ENCODE results near the gene MYL6. TPM values are rescaled to one million over a fixed set of nuclear protein-coding genes. Genes with fewer than 3 reads are reported as not detected.

Gene MYL6
- total and polyA plus RNA-seq, 9 of the 15 experiments (the other 6 are each of a cell fraction or from before 2014, with no cell fraction given) = 557 to 1,664 (median 958) TPM

DNA sequence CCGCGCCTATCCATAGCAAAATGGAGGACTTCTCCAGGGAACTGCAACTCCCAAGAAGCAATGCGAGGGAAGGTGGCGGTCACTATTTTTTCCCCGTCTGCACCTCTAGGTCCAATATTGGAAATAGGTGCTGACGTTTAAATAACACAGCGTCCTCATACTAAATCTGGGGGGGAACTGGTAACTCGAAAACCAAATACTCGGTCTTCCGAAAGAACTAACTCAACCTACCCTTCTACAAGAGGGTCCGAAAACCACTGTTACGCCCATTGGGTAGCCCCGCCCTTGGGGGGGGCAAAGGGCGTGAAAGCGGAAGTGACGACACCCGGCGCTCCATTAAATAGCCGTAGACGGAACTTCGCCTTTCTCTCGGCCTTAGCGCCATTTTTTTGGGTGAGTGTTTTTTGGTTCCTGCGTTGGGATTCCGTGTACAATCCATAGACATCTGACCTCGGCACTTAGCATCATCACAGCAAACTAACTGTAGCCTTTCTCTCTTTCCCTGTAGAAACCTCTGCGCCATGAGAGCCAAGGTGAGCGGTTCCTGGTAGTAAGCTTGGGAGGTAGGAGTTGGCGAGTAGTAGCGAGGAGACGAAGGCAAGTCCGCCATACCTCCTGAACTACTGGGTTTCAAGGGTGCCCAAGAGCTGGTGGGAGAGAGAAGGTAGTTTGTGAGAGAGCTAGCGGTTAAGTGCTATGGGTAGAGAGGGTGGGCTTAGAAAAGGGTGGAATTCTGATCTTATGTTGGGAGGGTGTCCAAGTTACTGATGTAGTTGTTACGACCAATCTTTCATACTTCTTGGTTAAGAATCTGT is 41.7 kb upstream of the MYL6 start, which contains the start of gene RPL41 (continued):
- TF ChIP-seq CCAR2 (IDR thresholded peaks at IDR 0.05; ENCODE audit: low read depth, low read length) = no peak
- no peak for TF ChIP-seq ZNF23 (CRISPR knock-in tag; IDR thresholded peaks at IDR 0.05)
- peak; percentile 76 to 83; a peak in 2 of 4 replicates for TF ChIP-seq CSDE1 (IDR thresholded peaks at IDR 0.05)
- peak; percentile 70 for TF ChIP-seq JUN (IDR thresholded peaks at IDR 0.05; ENCODE audit: borderline replicate concordance, low read depth, low read length)
- TF ChIP-seq JUN (CRISPR knock-in tag; IDR thresholded peaks at IDR 0.05; ENCODE audit: borderline replicate concordance) = no peak
- TF ChIP-seq, protein P1, sequence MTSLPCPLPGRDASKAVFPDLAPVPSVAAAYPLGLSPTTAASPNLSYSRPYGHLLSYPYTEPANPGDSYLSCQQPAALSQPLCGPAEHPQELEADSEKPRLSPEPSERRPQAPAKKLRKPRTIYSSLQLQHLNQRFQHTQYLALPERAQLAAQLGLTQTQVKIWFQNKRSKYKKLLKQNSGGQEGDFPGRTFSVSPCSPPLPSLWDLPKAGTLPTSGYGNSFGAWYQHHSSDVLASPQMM (CRISPR knock-in tag; IDR thresholded peaks at IDR 0.05) = no peak
- TF ChIP-seq BRD9 (IDR thresholded peaks at IDR 0.05; ENCODE audit: low read depth, partially characterized antibody) = peak; percentile 100
- peak; percentile 61; the same call in 1 of the 2 replicates for TF ChIP-seq RFX7 (CRISPR knock-in tag; IDR thresholded peaks at IDR 0.05)
- TF ChIP-seq CBX8 (IDR thresholded peaks at IDR 0.05; ENCODE audit: borderline replicate concordance, extremely low read depth, low read depth, low read length, poor library complexity, severe bottlenecking) = no peak
- peak; percentile 73; the same call in 1 of the 2 replicates for TF ChIP-seq OTX1 (CRISPR knock-in tag; IDR thresholded peaks at IDR 0.05)
- TF ChIP-seq, protein P2, sequence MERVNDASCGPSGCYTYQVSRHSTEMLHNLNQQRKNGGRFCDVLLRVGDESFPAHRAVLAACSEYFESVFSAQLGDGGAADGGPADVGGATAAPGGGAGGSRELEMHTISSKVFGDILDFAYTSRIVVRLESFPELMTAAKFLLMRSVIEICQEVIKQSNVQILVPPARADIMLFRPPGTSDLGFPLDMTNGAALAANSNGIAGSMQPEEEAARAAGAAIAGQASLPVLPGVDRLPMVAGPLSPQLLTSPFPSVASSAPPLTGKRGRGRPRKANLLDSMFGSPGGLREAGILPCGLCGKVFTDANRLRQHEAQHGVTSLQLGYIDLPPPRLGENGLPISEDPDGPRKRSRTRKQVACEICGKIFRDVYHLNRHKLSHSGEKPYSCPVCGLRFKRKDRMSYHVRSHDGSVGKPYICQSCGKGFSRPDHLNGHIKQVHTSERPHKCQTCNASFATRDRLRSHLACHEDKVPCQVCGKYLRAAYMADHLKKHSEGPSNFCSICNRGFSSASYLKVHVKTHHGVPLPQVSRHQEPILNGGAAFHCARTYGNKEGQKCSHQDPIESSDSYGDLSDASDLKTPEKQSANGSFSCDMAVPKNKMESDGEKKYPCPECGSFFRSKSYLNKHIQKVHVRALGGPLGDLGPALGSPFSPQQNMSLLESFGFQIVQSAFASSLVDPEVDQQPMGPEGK (CRISPR knock-in tag; IDR thresholded peaks at IDR 0.05; ENCODE audit: borderline replicate concordance) = no peak
- TF ChIP-seq, protein P3, sequence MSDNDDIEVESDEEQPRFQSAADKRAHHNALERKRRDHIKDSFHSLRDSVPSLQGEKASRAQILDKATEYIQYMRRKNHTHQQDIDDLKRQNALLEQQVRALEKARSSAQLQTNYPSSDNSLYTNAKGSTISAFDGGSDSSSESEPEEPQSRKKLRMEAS (CRISPR knock-in tag; IDR thresholded peaks at IDR 0.05) = peak; percentile 41; the same call in 1 of the 2 replicates
- TF ChIP-seq PRPF4 (IDR thresholded peaks at IDR 0.05; ENCODE audit: insufficient read depth, low read depth, low read length, poor library complexity, severe bottlenecking) = no peak
- TF ChIP-seq, protein P4, sequence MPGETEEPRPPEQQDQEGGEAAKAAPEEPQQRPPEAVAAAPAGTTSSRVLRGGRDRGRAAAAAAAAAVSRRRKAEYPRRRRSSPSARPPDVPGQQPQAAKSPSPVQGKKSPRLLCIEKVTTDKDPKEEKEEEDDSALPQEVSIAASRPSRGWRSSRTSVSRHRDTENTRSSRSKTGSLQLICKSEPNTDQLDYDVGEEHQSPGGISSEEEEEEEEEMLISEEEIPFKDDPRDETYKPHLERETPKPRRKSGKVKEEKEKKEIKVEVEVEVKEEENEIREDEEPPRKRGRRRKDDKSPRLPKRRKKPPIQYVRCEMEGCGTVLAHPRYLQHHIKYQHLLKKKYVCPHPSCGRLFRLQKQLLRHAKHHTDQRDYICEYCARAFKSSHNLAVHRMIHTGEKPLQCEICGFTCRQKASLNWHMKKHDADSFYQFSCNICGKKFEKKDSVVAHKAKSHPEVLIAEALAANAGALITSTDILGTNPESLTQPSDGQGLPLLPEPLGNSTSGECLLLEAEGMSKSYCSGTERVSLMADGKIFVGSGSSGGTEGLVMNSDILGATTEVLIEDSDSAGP (CRISPR knock-in tag; IDR thresholded peaks at IDR 0.05) = no peak
- peak; percentile 100 for TF ChIP-seq KDM5B (IDR thresholded peaks at IDR 0.05; ENCODE audit: insufficient replicate concordance, low read depth, low read length)
- peak; percentile 75 for TF ChIP-seq MIER1 (IDR thresholded peaks at IDR 0.05; ENCODE audit: low read depth)
- no peak for TF ChIP-seq TRIM28 (IDR thresholded peaks at IDR 0.05)
- no peak for TF ChIP-seq SIRT6 (IDR thresholded peaks at IDR 0.05; ENCODE audit: low read depth, low read length)
- TF ChIP-seq, protein P5, sequence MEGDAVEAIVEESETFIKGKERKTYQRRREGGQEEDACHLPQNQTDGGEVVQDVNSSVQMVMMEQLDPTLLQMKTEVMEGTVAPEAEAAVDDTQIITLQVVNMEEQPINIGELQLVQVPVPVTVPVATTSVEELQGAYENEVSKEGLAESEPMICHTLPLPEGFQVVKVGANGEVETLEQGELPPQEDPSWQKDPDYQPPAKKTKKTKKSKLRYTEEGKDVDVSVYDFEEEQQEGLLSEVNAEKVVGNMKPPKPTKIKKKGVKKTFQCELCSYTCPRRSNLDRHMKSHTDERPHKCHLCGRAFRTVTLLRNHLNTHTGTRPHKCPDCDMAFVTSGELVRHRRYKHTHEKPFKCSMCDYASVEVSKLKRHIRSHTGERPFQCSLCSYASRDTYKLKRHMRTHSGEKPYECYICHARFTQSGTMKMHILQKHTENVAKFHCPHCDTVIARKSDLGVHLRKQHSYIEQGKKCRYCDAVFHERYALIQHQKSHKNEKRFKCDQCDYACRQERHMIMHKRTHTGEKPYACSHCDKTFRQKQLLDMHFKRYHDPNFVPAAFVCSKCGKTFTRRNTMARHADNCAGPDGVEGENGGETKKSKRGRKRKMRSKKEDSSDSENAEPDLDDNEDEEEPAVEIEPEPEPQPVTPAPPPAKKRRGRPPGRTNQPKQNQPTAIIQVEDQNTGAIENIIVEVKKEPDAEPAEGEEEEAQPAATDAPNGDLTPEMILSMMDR (IDR thresholded peaks at IDR 0.05 in 2 of 3, conservative IDR thresholded peaks at IDR 0.05 in 1 of 3; ENCODE audit: insufficient read depth in 2 of 3, low read depth in 1 of 3, low read length in 3 of 3) = no peak; a peak in 1 of 6 replicates
- TF ChIP-seq EZH2 (IDR thresholded peaks at IDR 0.05; ENCODE audit: borderline replicate concordance, low read depth, low read length) = no peak

Measured in K562 (cell line).